ENCODE results near the gene CMSS1.

DNA sequence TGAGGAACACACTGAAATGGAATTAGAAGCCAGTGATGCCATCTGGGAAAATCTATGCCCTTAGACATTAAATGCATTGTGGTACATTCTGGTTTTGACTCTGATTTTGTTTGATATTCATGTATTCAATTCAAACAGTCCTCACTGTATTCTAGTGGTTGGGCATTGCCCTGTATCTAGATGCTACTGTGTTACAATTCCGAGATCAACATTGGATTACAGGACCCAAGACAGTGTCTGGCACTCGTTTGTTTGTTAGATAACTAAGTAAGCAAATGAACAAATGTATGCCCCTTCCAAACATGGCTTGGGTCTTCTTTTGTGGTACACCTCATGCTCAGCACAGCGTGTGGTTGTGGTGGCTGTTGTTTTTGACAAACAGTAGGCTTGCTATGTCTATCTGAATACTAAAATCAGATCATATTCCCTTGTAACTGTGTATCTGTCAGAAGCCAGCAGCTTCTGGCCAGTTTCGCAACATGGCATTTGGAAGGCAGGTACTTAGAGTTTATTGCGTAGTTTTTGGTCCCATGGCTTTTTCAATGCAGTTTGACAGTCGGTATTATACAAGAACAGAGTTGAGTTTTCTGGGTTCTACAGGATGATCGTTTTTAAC lies 290.9 kb downstream of the CMSS1 start:
- TF ChIP-seq POLR2A (IDR thresholded peaks at IDR 0.05), result no peak
- TF ChIP-seq, protein P1, sequence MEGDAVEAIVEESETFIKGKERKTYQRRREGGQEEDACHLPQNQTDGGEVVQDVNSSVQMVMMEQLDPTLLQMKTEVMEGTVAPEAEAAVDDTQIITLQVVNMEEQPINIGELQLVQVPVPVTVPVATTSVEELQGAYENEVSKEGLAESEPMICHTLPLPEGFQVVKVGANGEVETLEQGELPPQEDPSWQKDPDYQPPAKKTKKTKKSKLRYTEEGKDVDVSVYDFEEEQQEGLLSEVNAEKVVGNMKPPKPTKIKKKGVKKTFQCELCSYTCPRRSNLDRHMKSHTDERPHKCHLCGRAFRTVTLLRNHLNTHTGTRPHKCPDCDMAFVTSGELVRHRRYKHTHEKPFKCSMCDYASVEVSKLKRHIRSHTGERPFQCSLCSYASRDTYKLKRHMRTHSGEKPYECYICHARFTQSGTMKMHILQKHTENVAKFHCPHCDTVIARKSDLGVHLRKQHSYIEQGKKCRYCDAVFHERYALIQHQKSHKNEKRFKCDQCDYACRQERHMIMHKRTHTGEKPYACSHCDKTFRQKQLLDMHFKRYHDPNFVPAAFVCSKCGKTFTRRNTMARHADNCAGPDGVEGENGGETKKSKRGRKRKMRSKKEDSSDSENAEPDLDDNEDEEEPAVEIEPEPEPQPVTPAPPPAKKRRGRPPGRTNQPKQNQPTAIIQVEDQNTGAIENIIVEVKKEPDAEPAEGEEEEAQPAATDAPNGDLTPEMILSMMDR (IDR thresholded peaks at IDR 0.05), result no peak
